IMR-90 (cell line): Measurements from ENCODE around the gene SLC12A6. TPM values are rescaled to one million over a fixed set of nuclear protein-coding genes. Genes with fewer than 3 reads are reported as not detected.

Experiments
- ATAC-seq: fragments of 200-7000 bp; cut with Tn5 transposase; 2 replicates; pipeline ENCODE4 v1.9.1; 2020; ENCODE audit warnings: low read depth, mild to moderate bottlenecking, moderate library complexity
- BruUV-seq: library from RNA; stranded (reverse); fragments of 400-500 nt; replicated peaks from 2 replicates; lab custom pipeline; 2021; lab: Mats Ljungman, UMichigan
- CTCF ChIA-PET: fragments of 300-600 bp; formaldehyde crosslinking; extraction: SDS; loops from one replicate; lab custom pipeline; 2021; ENCODE audit warnings: antibody characterized with exemption; lab: Yijun Ruan, JAX
- POLR2A ChIA-PET: fragments of 300-600 bp; sonication (Branson Sonifier 250); formaldehyde crosslinking; loops from one replicate; lab custom pipeline; 2022; ENCODE audit warnings: antibody characterized with exemption; ENCODE audit not compliant: unreplicated experiment; lab: Charles Lee
- DNase-seq: peaks from one replicate; pipeline ENCODE4 v3.0.0; 2013
- H2AFZ ChIP-seq: replicated peaks from 2 replicates; pipeline ENCODE3; 2013; ENCODE audit warnings: low read length, mild to moderate bottlenecking; ENCODE audit not compliant: poor library complexity
- H2AK5ac ChIP-seq: 2 replicates; pipeline ENCODE4 v1.6.1; 2013; ENCODE audit warnings: low read depth, low read length, inconsistent platforms
- H2AK9ac ChIP-seq: replicated peaks from 2 replicates; pipeline ENCODE3; 2013; ENCODE audit warnings: mild to moderate bottlenecking, low read depth, low read length, moderate library complexity; ENCODE audit not compliant: poor library complexity
- H2BK120ac ChIP-seq: 2 replicates; pipeline ENCODE4 v1.6.1; 2013; ENCODE audit warnings: low read depth, low read length, inconsistent platforms
- H2BK15ac ChIP-seq: 3 replicates; pipeline ENCODE4 v1.6.1; 2013; ENCODE audit warnings: low read depth, low read length, inconsistent platforms
- H2BK20ac ChIP-seq: 2 replicates; pipeline ENCODE4 v1.6.1; 2013; ENCODE audit warnings: low read depth, mild to moderate bottlenecking, inconsistent platforms, low read length, moderate library complexity
- H2BK5ac ChIP-seq: 2 replicates; pipeline ENCODE4 v1.6.1; 2013; ENCODE audit warnings: mild to moderate bottlenecking, low read depth, low read length, inconsistent platforms; ENCODE audit not compliant: poor library complexity, severe bottlenecking
- H3K14ac ChIP-seq: replicated peaks from 2 replicates; pipeline ENCODE4 v1.6.1; 2013; ENCODE audit warnings: low read depth, low read length, inconsistent platforms
- H3K18ac ChIP-seq: 2 replicates; pipeline ENCODE4 v1.6.1; 2013; ENCODE audit warnings: low read depth, low read length, control low read depth
- H3K23ac ChIP-seq: 2 replicates; pipeline ENCODE4 v1.6.1; 2013; ENCODE audit warnings: low read depth, low read length, inconsistent platforms
- H3K27ac ChIP-seq: 2 replicates; pipeline ENCODE4 v1.5.1; 2013; ENCODE audit warnings: mild to moderate bottlenecking, control low read depth, low read length; ENCODE audit not compliant: insufficient read depth
- H3K27me3 ChIP-seq: 2 replicates; pipeline ENCODE4 v1.6.1; 2013; ENCODE audit warnings: low read length; ENCODE audit not compliant: control insufficient read depth, insufficient read depth
- H3K36me3 ChIP-seq: 2 replicates; pipeline ENCODE4 v1.6.1; 2013; ENCODE audit warnings: low read length, mixed read lengths; ENCODE audit not compliant: control insufficient read depth, insufficient read depth
- H3K4ac ChIP-seq: 2 replicates; pipeline ENCODE4 v1.6.1; 2013; ENCODE audit warnings: low read depth, low read length, inconsistent platforms
- H3K4me1 ChIP-seq: 2 replicates; pipeline ENCODE4 v1.6.1; 2013; ENCODE audit warnings: low read length, mixed read lengths; ENCODE audit not compliant: control insufficient read depth, insufficient read depth
- H3K4me2 ChIP-seq: 2 replicates; pipeline ENCODE4 v1.6.1; 2013; ENCODE audit warnings: low read depth, mild to moderate bottlenecking, control low read depth, low read length, moderate library complexity
- H3K4me3 ChIP-seq: 2 replicates; pipeline ENCODE4 v1.5.1; 2013; ENCODE audit warnings: low read depth, mild to moderate bottlenecking, control low read depth, low read length, moderate library complexity; ENCODE audit not compliant: insufficient read depth
- H3K56ac ChIP-seq: 2 replicates; pipeline ENCODE4 v1.6.1; 2013; ENCODE audit warnings: low read length, inconsistent platforms; ENCODE audit not compliant: insufficient read depth; ENCODE audit errors: extremely low read depth
- H3K79me1 ChIP-seq, 2 experiments: 2 replicates each; pipeline ENCODE4 v1.6.1; 2013; ENCODE audit warnings: low read length in 2 of 2, inconsistent platforms in 1 of 2, low read depth in 1 of 2
- H3K9ac ChIP-seq: 2 replicates; pipeline ENCODE4 v1.6.1; 2013; ENCODE audit warnings: low read depth, low read length, control low read depth
- H3K9me1 ChIP-seq: 2 replicates; pipeline ENCODE4 v1.6.1; 2013; ENCODE audit warnings: low read length, inconsistent platforms; ENCODE audit not compliant: insufficient read depth
- H3K9me3 ChIP-seq: 2 replicates; pipeline ENCODE4 v1.6.1; 2013; ENCODE audit warnings: low read length; ENCODE audit not compliant: control insufficient read depth, insufficient read depth
- H4K20me1 ChIP-seq: 2 replicates; pipeline ENCODE4 v1.6.1; 2013; ENCODE audit warnings: low read length, inconsistent platforms; ENCODE audit not compliant: insufficient read depth
- H4K5ac ChIP-seq: 2 replicates; pipeline ENCODE4 v1.6.1; 2013; ENCODE audit warnings: mild to moderate bottlenecking, low read depth, low read length, control low read depth
- H4K8ac ChIP-seq, 2 experiments: 2 replicates each; pipeline ENCODE4 v1.6.1; 2013; ENCODE audit warnings: low read depth in 2 of 2, low read length in 2 of 2, control low read depth in 1 of 2, inconsistent platforms in 1 of 2
- H4K91ac ChIP-seq: 2 replicates; pipeline ENCODE4 v1.6.1; 2013; ENCODE audit warnings: low read depth, low read length, inconsistent platforms; ENCODE audit not compliant: insufficient read depth
- CEBPB ChIP-seq: IDR thresholded peaks from 2 replicates; pipeline ENCODE4 v1.6.1; 2012; ENCODE audit warnings: low read depth, low read length, improper control_type of control experiment
- CTCF ChIP-seq: conservative IDR thresholded peaks from 2 replicates; pipeline ENCODE4 v1.5.1; 2012; ENCODE audit warnings: mild to moderate bottlenecking, low read depth, low read length, improper control_type of control experiment
- MAFK ChIP-seq: IDR thresholded peaks from 2 replicates; pipeline ENCODE4 v1.6.1; 2012; ENCODE audit warnings: low read depth, low read length, improper control_type of control experiment
- MAZ ChIP-seq: IDR thresholded peaks from 2 replicates; pipeline ENCODE4 v1.6.1; 2012; ENCODE audit warnings: low read depth, mild to moderate bottlenecking, low read length, improper control_type of control experiment, moderate library complexity, borderline replicate concordance
- MXI1 ChIP-seq: IDR thresholded peaks from 2 replicates; pipeline ENCODE4 v1.6.1; 2012; ENCODE audit warnings: low read depth, mild to moderate bottlenecking, low read length, moderate library complexity, borderline replicate concordance
- RCOR1 ChIP-seq: IDR thresholded peaks from 2 replicates; pipeline ENCODE4 v1.6.1; 2012; ENCODE audit warnings: mild to moderate bottlenecking, low read length, improper control_type of control experiment; ENCODE audit not compliant: insufficient replicate concordance
- RFX5 ChIP-seq: IDR thresholded peaks from 2 replicates; pipeline ENCODE4 v1.8.0; 2012; ENCODE audit warnings: low read depth, mild to moderate bottlenecking, low read length, moderate library complexity
- dilution Hi-C: fragments of 300-500 bp; cut with HindIII; formaldehyde crosslinking; loops from one replicate; pipeline ENCODE4 v1.14.3; 2018; ENCODE audit warnings: low sequenced_read_pairs; ENCODE audit not compliant: unreplicated experiment
- in situ Hi-C: fragments of 300-500 bp; cut with MboI; formaldehyde crosslinking; loops from 3 replicates; pipeline ENCODE4 v1.14.3; 2019; ENCODE audit warnings: low sequenced_read_pairs, inconsistent platforms, mixed read lengths
- intact Hi-C: fragments of 100-400 bp; cut with micrococcal nuclease; formaldehyde crosslinking; loops from 2 replicates; pipeline ENCODE4 v1.10.0; 2022
- polyA plus RNA-seq, 3 experiments: library from polyadenylated mRNA; depleted of rRNA; stranded (reverse); fragments of >200 nt; gene quantifications; 2 replicates each; pipeline ENCODE4 v1.2.3, GENCODE V29; 2012; ENCODE audit warnings: low replicate concordance in 1 of 3
- total RNA-seq: library from RNA; depleted of rRNA; stranded (reverse); fragments of >200 nt; gene quantifications from 2 replicates; pipeline ENCODE4 v1.2.3, GENCODE V29; 2012
- TF ChIP-seq, protein P1 (sequence below): fragments of 150-350 bp; IDR thresholded peaks from 2 replicates; pipeline ENCODE4 v1.6.1; 2017; ENCODE audit warnings: mild to moderate bottlenecking, antibody characterized with exemption, low read length, low read depth

Gene SLC12A6
- total and polyA plus RNA-seq, 2 of the 4 experiments (the other 2 are of a cell fraction), result 7.7 to 10.2 TPM

- H2BK5ac ChIP-seq, result no peak overlapping the region
- no peak overlapping the region for H2AFZ ChIP-seq
- no peak overlapping the region for H2BK120ac ChIP-seq
- no peak overlapping the region for H3K56ac ChIP-seq
- no peak overlapping the region for H2AK9ac ChIP-seq
- H3K36me3 ChIP-seq, result no peaks in the 10 kb centered on the region
- H2BK15ac ChIP-seq, result no peak overlapping the region
- H3K14ac ChIP-seq, result no peak overlapping the region
- no peak overlapping the region for H2AK5ac ChIP-seq
- no peak overlapping the region for H2BK20ac ChIP-seq
- H3K9ac ChIP-seq, result no peak overlapping the region
- BruUV-seq, result no TSS peak
- dilution Hi-C loops, result no loop called here
- ChIA-PET POLR2A (no interaction called here), CTCF (interaction anchor here (1.4 kb wide), 1 partner anchor 26 kb away, joined by 3 read pairs; no protein-coding TSS in a partner anchor)
- peaks cover 7% of the 10 kb centered on the region; the same call in 1 of the 2 replicates for H3K9me1 ChIP-seq
- DNase-seq (no peak), ATAC-seq (no peak)
- H3K4me2 ChIP-seq, result no peak overlapping the region
- no peaks in the 10 kb centered on the region for H3K79me1 ChIP-seq
- no peak overlapping the region for H3K27ac ChIP-seq
- no peak overlapping the region for H4K5ac ChIP-seq
- intact Hi-C loops, result no loop called here
- in situ Hi-C loops, result no loop called here
- TF ChIP-seq MAFK (no peak), CTCF (no peak), MAZ (no peak), RFX5 (no peak), CEBPB (no peak), MXI1 (no peak), RCOR1 (no peak)
- TF ChIP-seq, protein P1, sequence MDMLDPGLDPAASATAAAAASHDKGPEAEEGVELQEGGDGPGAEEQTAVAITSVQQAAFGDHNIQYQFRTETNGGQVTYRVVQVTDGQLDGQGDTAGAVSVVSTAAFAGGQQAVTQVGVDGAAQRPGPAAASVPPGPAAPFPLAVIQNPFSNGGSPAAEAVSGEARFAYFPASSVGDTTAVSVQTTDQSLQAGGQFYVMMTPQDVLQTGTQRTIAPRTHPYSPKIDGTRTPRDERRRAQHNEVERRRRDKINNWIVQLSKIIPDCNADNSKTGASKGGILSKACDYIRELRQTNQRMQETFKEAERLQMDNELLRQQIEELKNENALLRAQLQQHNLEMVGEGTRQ, result no peak
- H3K23ac ChIP-seq, result no peak overlapping the region
- no peak overlapping the region for H4K91ac ChIP-seq
- no peaks in the 10 kb centered on the region for H4K20me1 ChIP-seq
- no peaks in the 10 kb centered on the region for H3K9me3 ChIP-seq
- no peak overlapping the region for H3K4me3 ChIP-seq
- H3K18ac ChIP-seq, result no peak overlapping the region
- no peak overlapping the region for H4K8ac ChIP-seq
- no peak overlapping the region for H3K4ac ChIP-seq
- H3K4me1 ChIP-seq, result no peaks in the 10 kb centered on the region; the same call in 1 of the 2 replicates
- no peaks in the 10 kb centered on the region for H3K27me3 ChIP-seq
These were observed 70.8 kb downstream of the SLC12A6 start for GRCh38 chr15:34266751-34267150.
